GM21576 (cell line): ENCODE data around the gene RGS10.
"Not testable (repeated sequence)": the region's sequence is repeated elsewhere in the genome, so short reads cannot be mapped to it uniquely, and the experiment has no call there.

Source experiments
- ATAC-seq: cut with Tn5 transposase; IDR thresholded peaks from one replicate; pipeline ENCODE4 v1.9.1; 2021; ENCODE audit warnings: mild to moderate bottlenecking, moderate library complexity; ENCODE audit not compliant: unreplicated experiment

RGS10 gene

GRCh38 chr10:119539359-119539825, 3.1 kb downstream of the RGS10 start:
- no peak for ATAC-seq

- no peak for ATAC-seq
Observed at GRCh38 chr10:119538632-119539358, 3.7 kb downstream of the RGS10 start.

GRCh38 chr10:119537953-119538630, 4.4 kb downstream of the RGS10 start:
- no peak for ATAC-seq

- no peak for ATAC-seq
Observed at GRCh38 chr10:119536508-119537025, 6.0 kb downstream of the RGS10 start.

GRCh38 chr10:119535837-119536507, 6.5 kb downstream of the RGS10 start:
- no peak for ATAC-seq

DNA sequence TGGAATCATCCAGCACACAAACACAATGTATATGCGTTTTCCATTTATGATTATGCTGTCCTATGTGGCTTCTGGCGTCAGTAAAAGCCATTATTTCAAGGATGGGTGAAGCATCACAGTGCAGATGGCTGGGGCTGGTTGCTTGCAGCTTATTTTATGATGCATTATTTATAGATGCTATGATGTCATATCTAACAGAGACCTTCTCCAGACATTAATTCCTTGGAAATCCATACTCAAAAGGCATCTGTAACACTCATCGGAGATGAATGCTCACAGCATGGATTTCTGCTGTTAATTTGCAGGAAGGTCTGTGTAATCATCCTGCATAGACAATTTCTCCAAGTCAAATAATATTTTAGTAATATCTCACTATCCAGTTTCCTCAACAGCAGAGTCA, 7.2 kb downstream of the RGS10 start:
- ATAC-seq, result no peak

GRCh38 chr10:119533473-119533872, 9.0 kb downstream of the RGS10 start:
- ATAC-seq, result no peak

- not testable (repeated sequence) for ATAC-seq
Observed at GRCh38 chr10:119532791-119533190, 9.7 kb downstream of the RGS10 start.

DNA sequence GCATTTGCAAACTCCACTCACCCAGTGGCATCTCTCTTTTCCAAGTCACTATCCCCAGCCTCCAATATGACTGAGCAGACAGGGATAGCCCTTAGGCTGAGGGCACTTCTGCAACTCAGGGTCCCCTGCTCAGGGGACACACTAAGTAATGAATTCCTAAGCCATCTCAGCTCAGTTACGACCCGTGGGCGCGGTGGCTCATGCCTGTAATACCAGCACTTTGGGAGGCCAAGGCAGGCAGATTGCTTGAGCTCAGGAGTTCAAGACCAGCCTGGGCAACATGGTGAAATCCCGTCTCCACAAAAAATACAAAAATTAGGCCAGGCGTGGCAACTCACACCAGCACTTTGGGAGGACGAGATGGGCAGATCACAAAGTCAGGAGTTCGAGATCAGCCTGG, 10.3 kb downstream of the RGS10 start:
- ATAC-seq, result not testable (repeated sequence)

DNA sequence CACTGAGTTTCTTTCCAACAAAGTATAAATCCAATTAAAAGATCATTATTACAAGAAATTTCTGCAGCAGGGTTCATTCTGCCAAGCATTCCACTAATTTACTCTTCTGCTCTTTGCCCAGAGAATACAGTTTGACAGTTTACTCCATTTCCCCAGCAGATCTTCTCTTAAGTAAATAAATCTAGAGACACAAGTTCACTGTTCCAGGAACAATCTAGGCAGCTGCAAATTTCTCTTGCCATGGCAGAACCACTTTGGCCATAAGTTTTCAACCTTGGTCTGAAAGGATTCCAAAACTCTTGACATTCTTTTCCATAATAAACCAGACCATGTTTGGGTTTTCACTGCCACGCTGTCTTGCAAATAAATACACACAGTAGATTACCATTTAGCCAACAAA, 11.5 kb downstream of the RGS10 start:
- no peak for ATAC-seq

DNA sequence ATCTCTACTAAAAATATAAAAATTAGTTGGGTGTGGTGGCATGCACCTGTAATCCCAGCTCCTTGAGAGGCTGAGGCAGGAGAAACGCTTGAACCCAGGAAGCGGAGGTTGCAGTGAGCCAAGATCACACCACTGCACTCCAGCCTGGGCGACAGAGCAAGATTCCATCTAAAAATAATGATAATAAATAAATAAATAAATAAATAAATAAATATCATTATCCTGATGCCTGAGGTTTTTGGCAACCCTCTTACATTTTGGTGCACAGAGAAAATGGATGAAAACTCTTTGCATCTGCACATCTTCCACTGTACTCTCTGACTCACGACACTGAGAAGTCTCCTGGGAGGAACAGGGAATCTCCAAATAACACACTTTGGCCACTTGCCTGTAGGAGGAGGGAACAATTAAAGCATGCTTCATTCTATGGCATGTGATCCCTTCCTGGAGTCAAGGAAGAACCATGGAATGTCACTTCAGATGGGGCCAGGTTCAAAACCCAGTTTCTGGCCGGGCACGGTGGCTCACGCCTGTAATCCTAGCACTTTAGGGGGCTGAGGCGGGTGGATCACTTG, 13.8 kb downstream of the RGS10 start:
- not testable (repeated sequence) for ATAC-seq

DNA sequence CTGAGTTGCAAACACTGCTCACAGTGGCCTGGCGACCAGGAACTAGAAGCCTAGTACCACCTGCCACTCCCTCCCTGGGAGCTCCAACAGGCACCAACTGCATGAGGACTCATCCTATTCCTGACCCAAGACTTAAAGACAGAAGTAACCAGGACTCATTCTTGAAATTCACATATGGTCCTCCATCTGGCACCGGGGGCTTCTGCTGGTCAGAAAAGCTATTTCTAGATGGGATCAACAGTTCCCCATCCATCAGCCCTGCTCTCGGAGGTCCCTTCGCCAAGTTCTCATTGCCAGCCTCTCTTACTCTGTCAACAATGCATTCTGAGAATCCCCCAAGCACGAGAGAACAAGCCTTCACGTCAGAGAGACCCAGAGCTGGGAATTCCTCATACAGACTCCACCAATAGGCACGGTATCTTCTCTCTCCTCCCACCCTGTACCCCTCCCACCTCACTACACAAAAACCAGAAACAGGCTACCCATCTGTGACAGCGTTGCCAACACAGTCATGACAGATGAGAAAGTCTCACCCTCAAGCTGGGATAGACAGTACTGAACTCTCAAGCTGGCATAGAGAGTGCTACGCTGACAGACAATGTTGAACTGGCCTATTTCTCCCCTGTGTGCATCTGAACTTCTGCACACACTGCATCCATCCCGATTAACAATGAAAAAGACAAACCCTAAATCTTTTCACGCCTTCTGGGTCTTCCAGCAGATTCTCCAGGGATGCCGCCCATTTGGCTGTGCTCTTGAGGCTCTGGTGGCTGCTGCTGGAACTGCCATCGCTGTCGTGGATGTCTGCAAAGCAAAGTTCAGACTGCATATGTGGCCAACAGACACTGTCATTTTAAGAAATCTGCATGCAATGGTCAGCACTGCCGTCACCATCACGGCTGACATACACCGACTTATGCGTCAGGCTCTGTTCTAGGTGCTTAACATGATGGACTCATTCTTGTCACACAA, 15.6 kb downstream of the RGS10 start:
- no peak for ATAC-seq

DNA sequence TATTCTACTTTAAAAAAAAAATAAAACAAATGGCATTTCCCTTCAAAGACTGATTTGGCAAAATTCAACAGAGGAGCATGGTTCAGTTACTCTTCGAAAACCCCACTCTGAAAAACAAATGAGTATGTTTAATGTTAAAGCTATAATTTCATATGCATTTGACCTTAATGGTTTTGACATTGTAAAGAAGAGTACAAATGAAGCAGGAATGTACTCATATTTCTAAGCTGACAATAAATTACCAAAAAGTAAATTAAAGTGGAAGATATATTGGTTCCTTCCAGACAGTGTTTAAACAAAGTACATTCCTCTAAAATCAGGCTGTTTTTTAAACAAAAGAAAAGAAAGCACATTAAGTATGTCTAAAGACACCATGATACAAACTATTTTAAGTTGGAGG, 16.4 kb downstream of the RGS10 start:
- ATAC-seq, result no peak

GRCh38 chr10:119525116-119525515, 17.4 kb downstream of the RGS10 start:
- no peak for ATAC-seq

GRCh38 chr10:119524720-119525070, 17.8 kb downstream of the RGS10 start:
- ATAC-seq, result no peak

- no peak for ATAC-seq
Observed at GRCh38 chr10:119523895-119524719, 18.4 kb downstream of the RGS10 start.

- no peak for ATAC-seq
Observed at GRCh38 chr10:119522747-119523426, 19.6 kb downstream of the RGS10 start.

- no peak for ATAC-seq
Observed at GRCh38 chr10:119521443-119522204, 20.9 kb downstream of the RGS10 start.
